Endothelial cell of umbilical vein (primary cell): ENCODE data around the gene MYO1B. TPM values are rescaled to one million over a fixed set of nuclear protein-coding genes. Genes with fewer than 3 reads are reported as not detected.

Source experiments
- BruUV-seq: library from RNA; stranded (reverse); fragments of 400-500 nt; replicated peaks from 2 replicates; lab custom pipeline; 2021; lab: Mats Ljungman, UMichigan
- CTCF ChIA-PET: fragments of 300-600, 350-600 bp; sonication (Branson Sonifier 250); formaldehyde crosslinking; loops from one replicate; lab custom pipeline; 2021; ENCODE audit warnings: antibody characterized with exemption, inconsistent platforms; lab: Charles Lee
- POLR2A ChIA-PET: fragments of 300-600, 350-600 bp; sonication (Branson Sonifier 250); formaldehyde crosslinking; loops from one replicate; lab custom pipeline; 2021; ENCODE audit warnings: antibody characterized with exemption, inconsistent platforms; lab: Charles Lee
- DNase-seq: peaks from one replicate; pipeline ENCODE4 v3.0.0-alpha.2; 2011; ENCODE audit warnings: low read depth, low spot score
- FAIRE-seq: peaks from 2 replicates; lab custom pipeline; 2011; peaks lifted over from hg19 to GRCh38; lab: Jason Lieb, UNC
- H2AFZ ChIP-seq: 2 replicates; pipeline ENCODE4 v1.6.0; 2012; ENCODE audit warnings: low read depth, low read length, control low read depth, inconsistent platforms
- H3K27ac ChIP-seq: 2 replicates; pipeline ENCODE4 v1.5.1; 2011; ENCODE audit warnings: low read depth, mild to moderate bottlenecking, control low read depth, low read length, moderate library complexity; ENCODE audit not compliant: insufficient read depth
- H3K27me3 ChIP-seq, 2 experiments: 2 replicates each; pipeline versions ENCODE4 v1.6.0 to v1.6.1; 2011; ENCODE audit warnings: low read length in 2 of 2, mixed read lengths in 1 of 2; ENCODE audit not compliant: control insufficient read depth in 2 of 2, insufficient read depth in 2 of 2
- H3K36me3 ChIP-seq, 2 experiments: 2 replicates in 1 of 2; 3 replicates in 1 of 2; pipeline ENCODE4 v1.5.1; 2011; ENCODE audit warnings: low read length in 2 of 2, mild to moderate bottlenecking in 1 of 2, moderate library complexity in 1 of 2; ENCODE audit not compliant: control insufficient read depth in 2 of 2, insufficient read depth in 2 of 2; ENCODE audit errors: extremely low read depth in 1 of 2
- H3K4me1 ChIP-seq: 3 replicates; pipeline ENCODE4 v1.5.1; 2011; ENCODE audit warnings: mild to moderate bottlenecking, low read length; ENCODE audit not compliant: control insufficient read depth, insufficient read depth; ENCODE audit errors: extremely low read depth
- H3K4me2 ChIP-seq: 2 replicates; pipeline ENCODE4 v1.6.1; 2011; ENCODE audit warnings: low read length, control low read depth, mixed read lengths; ENCODE audit not compliant: insufficient read depth
- H3K4me3 ChIP-seq, 3 experiments: fragments of 200-600 bp in 1 of 3; sonication (generic), shearing (Covaris generic) in 1 of 3; replicated peaks in 1 of 3; 2 replicates each; pipeline ENCODE4 v1.5.1; 2011 to 2016; ENCODE audit warnings: control low read depth in 3 of 3, low read length in 3 of 3, mild to moderate bottlenecking in 2 of 3, inconsistent platforms in 1 of 3, low read depth in 1 of 3, moderate library complexity in 1 of 3; ENCODE audit not compliant: insufficient read depth in 1 of 3
- H3K79me2 ChIP-seq: 2 replicates; pipeline ENCODE4 v1.6.0; 2012; ENCODE audit warnings: low read length, inconsistent platforms; ENCODE audit not compliant: control insufficient read depth, insufficient read depth
- H3K9ac ChIP-seq: replicated peaks from 2 replicates; pipeline ENCODE3; 2011; ENCODE audit warnings: low read length, control low read depth; ENCODE audit not compliant: insufficient read depth; ENCODE audit errors: extremely low read depth
- H3K9me1 ChIP-seq: replicated peaks from 3 replicates; pipeline ENCODE4 v1.6.0; 2011; ENCODE audit warnings: mild to moderate bottlenecking, low read length; ENCODE audit not compliant: control insufficient read depth, insufficient read depth; ENCODE audit errors: extremely low read depth
- H3K9me3 ChIP-seq: replicated peaks from 2 replicates; pipeline ENCODE4 v1.5.1; 2012; ENCODE audit warnings: low read length, inconsistent platforms; ENCODE audit not compliant: control insufficient read depth, insufficient read depth
- H4K20me1 ChIP-seq: replicated peaks from 2 replicates; pipeline ENCODE3; 2011; ENCODE audit warnings: mild to moderate bottlenecking, low read length; ENCODE audit not compliant: control insufficient read depth, insufficient read depth; ENCODE audit errors: extremely low read depth
- CTCF ChIP-seq, 2 donors: IDR thresholded peaks; 1 replicate in 1 of 2; 2 replicates in 1 of 2; pipeline ENCODE4 v1.5.1; 2011; ENCODE audit warnings: low read length in 2 of 2, mild to moderate bottlenecking in 2 of 2, moderate library complexity in 2 of 2, control low read depth in 1 of 2, inconsistent platforms in 1 of 2, low read depth in 1 of 2; ENCODE audit not compliant: insufficient read depth in 1 of 2; ENCODE audit errors: extremely low read depth in 1 of 2
- EZH2 ChIP-seq: IDR thresholded peaks from 2 replicates; pipeline ENCODE4 v1.6.1; 2012; ENCODE audit warnings: borderline replicate concordance, low read depth, mild to moderate bottlenecking, moderate library complexity, low read length, inconsistent platforms; ENCODE audit not compliant: severe bottlenecking
- FOS ChIP-seq: IDR thresholded peaks from 2 replicates; pipeline ENCODE4 v1.6.1; 2011; ENCODE audit warnings: mild to moderate bottlenecking, low read length, moderate library complexity, borderline replicate concordance; ENCODE audit not compliant: insufficient read depth
- GATA2 ChIP-seq: IDR thresholded peaks from 2 replicates; pipeline ENCODE4 v1.7.0; 2011; ENCODE audit warnings: low read depth, mild to moderate bottlenecking, moderate library complexity, mixed read lengths, low read length; ENCODE audit not compliant: insufficient read length, insufficient read depth
- JUN ChIP-seq: IDR thresholded peaks from 2 replicates; pipeline ENCODE4 v1.6.1; 2011; ENCODE audit warnings: borderline replicate concordance, low read depth; ENCODE audit not compliant: insufficient read length, insufficient read depth
- MAX ChIP-seq: IDR thresholded peaks from 2 replicates; pipeline ENCODE4 v1.6.1; 2011; ENCODE audit not compliant: insufficient read depth, insufficient read length
- MYC ChIP-seq: IDR thresholded peaks from one replicate; pipeline ENCODE4 v1.6.1; 2011; ENCODE audit warnings: mild to moderate bottlenecking, low read depth, low read length
- POLR2A ChIP-seq: IDR thresholded peaks from 2 replicates; pipeline ENCODE4 v1.6.1; 2012; ENCODE audit warnings: low read depth, mild to moderate bottlenecking, control low read depth, low read length
- POLR2AphosphoS5 ChIP-seq: IDR thresholded peaks from 2 replicates; pipeline ENCODE4 v1.6.1; 2012; ENCODE audit warnings: low read depth, mild to moderate bottlenecking, control low read depth, low read length, moderate library complexity; ENCODE audit not compliant: insufficient read depth
- dilution Hi-C: fragments of 300-500 bp; cut with MboI; formaldehyde crosslinking; loops from one replicate; pipeline ENCODE4 v1.15.0; 2019; ENCODE audit warnings: low sequenced_read_pairs; ENCODE audit not compliant: extremely low pct_ligation_motif_present
- intact Hi-C: fragments of 100-400 bp; cut with micrococcal nuclease; formaldehyde crosslinking; loops from one replicate; pipeline ENCODE4 v1.10.0; 2022
- polyA plus RNA-seq, 4 experiments: library from polyadenylated mRNA; depleted of rRNA in 3 of 4; stranded (reverse) in 3 of 4; unstranded in 1 of 4; fragments of >200 nt; gene quantifications; 2 replicates each; pipeline versions ENCODE4 v1.2.1 to v1.2.3, GENCODE V29; 2011 to 2012; ENCODE audit warnings: missing spikeins in 1 of 4
- total RNA-seq: library from RNA; stranded (reverse); gene quantifications from 2 replicates; pipeline ENCODE4 v1.2.3, GENCODE V29; 2021

MYO1B gene
- total and polyA plus RNA-seq, 2 donors (not counting 3 experiments of a cell fraction or from before 2014, with no cell fraction given), result 8.7 to 51.1 TPM

GRCh38 chr2:191314697-191315364 lies 69.6 kb downstream of the MYO1B start:
- H3K27ac ChIP-seq, result no peak overlapping the region

More at GRCh38 chr2:191314697-191315364, 69.6 kb downstream of the MYO1B start:
- H4K20me1 ChIP-seq, result peaks cover 5% of the 10 kb centered on the region
- ChIA-PET POLR2A (no interaction called here), CTCF (interaction anchor here (0.7 kb wide), 1 partner anchor 9 kb away, joined by 3 read pairs; no protein-coding TSS in a partner anchor)
- H3K9ac ChIP-seq, result no peak overlapping the region
- no peak overlapping the region for H3K4me3 ChIP-seq
- TF ChIP-seq CTCF (IDR thresholded peaks at IDR 0.05; ENCODE audit: extremely low read depth in 1 of 2, insufficient read depth in 1 of 2, low read depth in 1 of 2, low read length in 2 of 2), result no peak
- TF ChIP-seq POLR2A, result no peak
- TF ChIP-seq EZH2, result no peak
- no peak for TF ChIP-seq JUN
- TF ChIP-seq MAX, result no peak
- TF ChIP-seq FOS, result no peak
- no peak for TF ChIP-seq MYC
- no peak for TF ChIP-seq POLR2AphosphoS5
- no peak for TF ChIP-seq GATA2
- peaks cover 10% of the 10 kb centered on the region for H3K4me1 ChIP-seq
- H3K9me3 ChIP-seq, result no peaks in the 10 kb centered on the region
- dilution Hi-C loops (no loop called here), intact Hi-C loops (no loop called here)
- FAIRE-seq (no peak), DNase-seq (no peak)
- no peaks in the 10 kb centered on the region for H3K79me2 ChIP-seq
- BruUV-seq, result no TSS peak
- H2AFZ ChIP-seq, result no peak overlapping the region
- H3K36me3 ChIP-seq, result no peaks in the 10 kb centered on the region
- H3K4me2 ChIP-seq, result no peak overlapping the region
- no peaks in the 10 kb centered on the region for H3K9me1 ChIP-seq
- H3K27me3 ChIP-seq, result no peaks in the 10 kb centered on the region
